ENCODE results near the gene NFATC2.
"Not testable (repeated sequence)": the region's sequence is repeated elsewhere in the genome, so short reads cannot be mapped to it uniquely, and the experiment has no call there.

Gene NFATC2

GRCh38 chr20:51492167-51493092, 50.1 kb downstream of the NFATC2 start:
- no peak for DNase-seq

GRCh38 chr20:51491393-51491792, 51.1 kb downstream of the NFATC2 start:
- DNase-seq = no peak

- DNase-seq = no peak
These were observed 51.9 kb downstream of the NFATC2 start for GRCh38 chr20:51490635-51491034.

- no peak for DNase-seq
These were observed 52.9 kb downstream of the NFATC2 start for GRCh38 chr20:51489611-51490010.

GRCh38 chr20:51488331-51488730, 54.2 kb downstream of the NFATC2 start:
- no peak for DNase-seq

GRCh38 chr20:51487565-51488268, 54.8 kb downstream of the NFATC2 start:
- DNase-seq = no peak

GRCh38 chr20:51487076-51487475, 55.4 kb downstream of the NFATC2 start:
- DNase-seq = no peak

- DNase-seq = no peak
These were observed 56.1 kb downstream of the NFATC2 start for GRCh38 chr20:51486197-51487005.

GRCh38 chr20:51484831-51485230, 57.7 kb downstream of the NFATC2 start:
- DNase-seq = no peak

GRCh38 chr20:51484141-51484815, 58.2 kb downstream of the NFATC2 start:
- no peak for DNase-seq

GRCh38 chr20:51482836-51483473, 59.6 kb downstream of the NFATC2 start:
- no peak for DNase-seq

- DNase-seq = peak; percentile 32
These were observed 61.1 kb downstream of the NFATC2 start for GRCh38 chr20:51481341-51481914.

GRCh38 chr20:51480507-51481270, 61.8 kb downstream of the NFATC2 start:
- DNase-seq = peak; percentile 30

- DNase-seq = not testable (repeated sequence)
These were observed 66.4 kb downstream of the NFATC2 start for GRCh38 chr20:51476106-51476505.

- DNase-seq = no peak
These were observed 68.7 kb downstream of the NFATC2 start for GRCh38 chr20:51473771-51474170.

GRCh38 chr20:51473256-51473655, 69.3 kb downstream of the NFATC2 start:
- DNase-seq = no peak

GRCh38 chr20:51470907-51471411, 71.6 kb downstream of the NFATC2 start:
- DNase-seq = no peak

- no peak for DNase-seq
These were observed 72.1 kb downstream of the NFATC2 start for GRCh38 chr20:51470499-51470820.

GRCh38 chr20:51469578-51470498, 72.7 kb downstream of the NFATC2 start:
- DNase-seq = no peak

GRCh38 chr20:51469046-51469445, 73.5 kb downstream of the NFATC2 start:
- DNase-seq = no peak
